Forelimb muscle (tissue), 1 donor: Measurements from ENCODE around the gene HOTAIR. TPM values are rescaled to one million over a fixed set of nuclear protein-coding genes. Genes with fewer than 3 reads are reported as not detected.
A peak's percentile ranks its signal among the peaks of the same experiment; 100 is the strongest.

Experiments
- DNase-seq: peaks from one replicate; pipeline ENCODE4 v3.0.0-alpha.2; 2013; ENCODE audit warnings: low read depth
- polyA plus RNA-seq: library from polyadenylated mRNA; unstranded; fragments of 120-200 nt; gene quantifications from one replicate; pipeline ENCODE4 v1.2.1, GENCODE V29; 2013; ENCODE audit not compliant: insufficient read length

The HOTAIR gene
- polyA plus RNA-seq, 1 donor: not detected

DNA sequence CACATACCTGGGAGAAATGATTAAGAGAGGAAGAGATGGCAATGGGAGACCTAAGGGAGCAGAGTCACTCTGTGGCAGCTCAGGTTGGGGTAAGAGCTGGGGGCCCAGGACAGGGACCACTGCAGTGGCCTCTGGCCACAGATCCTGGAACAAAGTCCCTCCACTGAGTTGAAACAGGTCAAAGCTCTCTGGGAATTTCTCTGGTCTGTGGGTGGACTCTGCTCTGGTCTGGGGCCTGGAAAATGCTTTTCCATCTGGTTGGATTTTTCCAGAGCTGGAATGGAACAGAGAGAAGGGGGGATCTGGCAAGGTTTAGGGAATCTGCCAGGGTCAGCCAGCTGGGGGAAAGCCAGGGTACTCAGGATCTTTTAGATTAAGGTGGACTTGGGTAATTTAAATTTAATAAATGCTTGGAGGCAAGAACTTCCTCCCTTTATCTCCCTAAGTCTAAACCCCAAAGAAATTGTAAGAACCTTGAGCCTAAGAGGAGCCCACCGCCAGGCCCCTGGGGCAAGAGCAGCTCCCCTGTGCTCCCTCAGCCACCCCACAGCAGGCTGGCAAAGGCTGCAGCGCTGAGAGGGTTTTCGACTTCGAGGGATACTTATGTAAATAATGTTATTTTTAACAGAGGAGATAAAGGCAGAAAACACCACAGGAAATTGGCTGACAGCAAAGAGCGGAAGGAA, 13.9 kb upstream of the HOTAIR start:
- DNase-seq: no peak

- no peak for DNase-seq
Observed at GRCh38 chr12:53987787-53988230, 13.1 kb upstream of the HOTAIR start.

DNA sequence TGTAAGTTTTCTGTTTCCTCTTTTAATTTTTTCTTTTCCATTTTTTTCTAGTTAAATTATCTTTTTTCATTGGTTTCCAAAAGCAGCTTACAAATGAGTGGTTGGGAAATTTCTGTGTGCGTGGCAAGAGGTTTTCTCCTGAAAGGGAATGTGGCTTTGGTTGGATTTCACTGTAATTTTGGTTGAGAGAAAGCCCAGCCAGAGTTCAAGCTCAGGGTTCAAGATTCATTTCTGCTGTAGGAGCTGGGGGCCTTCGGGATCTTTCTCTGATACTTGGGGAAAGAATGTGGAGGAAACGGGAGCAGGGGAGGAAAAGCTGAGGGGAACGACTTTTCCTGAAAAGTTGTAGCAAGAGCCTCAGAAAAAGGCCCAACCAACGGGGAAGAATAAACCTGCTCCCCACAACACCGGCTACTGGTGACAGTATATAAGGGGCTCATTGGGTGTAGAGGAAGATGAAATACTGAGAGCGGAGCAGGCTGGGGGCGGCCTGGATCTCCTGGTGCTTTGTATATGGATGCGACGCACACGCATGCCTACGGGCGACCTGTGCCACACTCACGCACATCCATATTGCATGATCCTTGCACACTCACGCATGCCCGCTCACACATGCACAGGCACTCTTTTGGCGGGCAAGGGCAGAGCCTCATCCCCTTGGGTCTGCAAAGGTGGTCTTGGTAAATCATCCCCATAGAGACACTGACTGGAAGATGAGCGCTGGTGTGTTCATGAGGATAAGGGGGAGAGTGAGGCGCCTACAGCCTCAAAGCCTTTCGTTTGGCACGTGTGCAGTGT, 12.1 kb upstream of the HOTAIR start:
- DNase-seq: no peak

DNA sequence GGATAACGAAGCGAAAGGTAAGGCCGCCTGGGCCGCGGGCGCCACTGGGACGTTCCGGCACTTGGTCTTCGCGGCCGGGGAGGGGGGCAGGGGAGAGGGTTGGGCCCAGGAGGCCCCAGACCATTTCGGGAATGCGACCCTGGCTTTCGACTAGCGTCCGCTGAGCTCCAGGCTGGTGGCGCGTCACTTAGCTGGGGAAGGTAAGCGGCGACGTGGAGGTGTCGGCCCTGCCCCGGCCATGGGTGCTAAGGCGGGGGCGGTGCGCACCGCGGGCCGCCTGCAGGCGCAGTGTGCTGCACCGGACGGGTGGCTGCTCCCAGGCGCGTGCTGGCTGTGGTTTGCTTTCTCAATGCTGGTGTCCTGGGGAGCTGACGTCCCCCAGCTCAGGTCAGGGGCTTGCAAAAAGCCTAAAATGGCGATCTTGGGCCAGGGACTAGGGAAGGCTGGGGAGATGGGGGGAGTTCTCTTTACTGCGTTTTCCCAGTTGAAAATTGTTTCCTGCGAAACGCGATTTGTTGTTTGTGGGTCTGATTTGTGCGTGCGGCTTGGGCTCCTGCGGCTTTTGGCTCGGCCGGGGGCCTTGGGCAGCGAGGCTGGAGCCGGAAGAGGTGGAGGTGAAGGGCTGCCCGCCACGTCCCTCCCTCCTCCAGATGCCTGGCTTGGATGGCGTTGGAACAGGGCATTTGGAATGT, 11.4 kb upstream of the HOTAIR start:
- DNase-seq: no peak

DNA sequence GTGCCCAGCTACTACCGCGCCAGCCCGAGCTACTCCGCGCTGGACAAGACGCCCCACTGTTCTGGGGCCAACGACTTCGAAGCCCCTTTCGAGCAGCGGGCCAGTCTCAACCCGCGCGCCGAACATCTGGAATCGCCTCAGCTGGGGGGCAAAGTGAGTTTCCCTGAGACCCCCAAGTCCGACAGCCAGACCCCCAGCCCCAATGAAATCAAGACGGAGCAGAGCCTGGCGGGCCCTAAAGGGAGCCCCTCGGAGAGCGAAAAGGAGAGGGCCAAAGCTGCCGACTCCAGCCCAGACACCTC, 10.9 kb upstream of the HOTAIR start:
- no peak for DNase-seq

DNA sequence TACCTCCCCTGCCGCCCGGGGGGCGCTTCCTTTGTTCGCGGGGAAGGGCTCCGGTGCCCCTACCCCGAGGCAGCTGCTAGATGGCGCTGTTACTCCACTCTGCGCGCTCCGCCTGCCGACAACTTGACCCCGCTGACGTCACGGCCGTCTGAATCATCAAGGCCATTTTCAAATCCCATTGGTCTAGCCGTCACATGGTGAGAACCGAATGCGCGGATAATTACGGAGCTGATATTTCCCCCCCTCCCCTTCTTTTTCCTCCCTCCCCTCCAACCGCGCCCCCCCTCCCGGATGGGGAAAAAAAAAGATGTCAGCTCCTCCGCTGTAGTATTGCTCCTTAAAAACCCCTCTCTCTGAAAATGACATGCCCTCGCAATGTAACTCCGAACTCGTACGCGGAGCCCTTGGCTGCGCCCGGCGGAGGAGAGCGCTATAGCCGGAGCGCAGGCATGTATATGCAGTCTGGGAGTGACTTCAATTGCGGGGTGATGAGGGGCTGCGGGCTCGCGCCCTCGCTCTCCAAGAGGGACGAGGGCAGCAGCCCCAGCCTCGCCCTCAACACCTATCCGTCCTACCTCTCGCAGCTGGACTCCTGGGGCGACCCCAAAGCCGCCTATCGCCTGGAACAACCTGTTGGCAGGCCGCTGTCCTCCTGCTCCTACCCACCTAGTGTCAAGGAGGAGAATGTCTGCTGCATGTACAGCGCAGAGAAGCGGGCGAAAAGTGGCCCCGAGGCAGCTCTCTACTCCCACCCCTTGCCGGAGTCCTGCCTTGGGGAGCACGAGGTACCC, 10.3 kb upstream of the HOTAIR start, which contains the start of gene HOXC10:
HOXC10 (plus strand) TSS at position 246 of the 791 bp plus-strand sequence; CDS start at position 360, 114 bp downstream.
- peak; percentile 57 for DNase-seq

- DNase-seq: no peak
Observed at GRCh38 chr12:53983950-53984572, 9.3 kb upstream of the HOTAIR start.

DNA sequence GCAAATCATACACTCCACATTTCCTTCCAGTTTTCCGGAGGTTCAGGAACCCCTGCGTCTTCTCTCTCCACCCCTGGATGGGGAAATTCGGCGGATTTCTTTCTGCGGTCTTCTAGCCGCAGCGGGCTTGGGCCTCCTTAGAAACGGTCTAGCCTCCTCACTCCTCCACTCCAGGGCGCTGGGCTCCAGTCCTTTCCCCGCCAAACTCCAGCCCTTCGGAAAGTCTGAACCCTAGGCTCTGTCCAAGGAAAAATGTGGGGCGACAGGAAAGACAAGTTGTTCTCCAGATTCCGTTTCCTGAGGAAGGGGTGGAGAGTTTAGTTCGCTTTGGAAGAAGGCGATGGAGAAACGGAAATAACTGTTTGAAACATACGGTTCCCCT, 8.8 kb upstream of the HOTAIR start:
- no peak for DNase-seq

- DNase-seq: no peak
Observed at GRCh38 chr12:53982648-53983567, 8.2 kb upstream of the HOTAIR start.

GRCh38 chr12:53981634-53982565, 7.1 kb upstream of the HOTAIR start:
- no peak for DNase-seq

- DNase-seq: no peak
Observed at GRCh38 chr12:53980802-53981496, 6.2 kb upstream of the HOTAIR start.

- no peak for DNase-seq
Observed at GRCh38 chr12:53980104-53980801, 5.5 kb upstream of the HOTAIR start.

DNA sequence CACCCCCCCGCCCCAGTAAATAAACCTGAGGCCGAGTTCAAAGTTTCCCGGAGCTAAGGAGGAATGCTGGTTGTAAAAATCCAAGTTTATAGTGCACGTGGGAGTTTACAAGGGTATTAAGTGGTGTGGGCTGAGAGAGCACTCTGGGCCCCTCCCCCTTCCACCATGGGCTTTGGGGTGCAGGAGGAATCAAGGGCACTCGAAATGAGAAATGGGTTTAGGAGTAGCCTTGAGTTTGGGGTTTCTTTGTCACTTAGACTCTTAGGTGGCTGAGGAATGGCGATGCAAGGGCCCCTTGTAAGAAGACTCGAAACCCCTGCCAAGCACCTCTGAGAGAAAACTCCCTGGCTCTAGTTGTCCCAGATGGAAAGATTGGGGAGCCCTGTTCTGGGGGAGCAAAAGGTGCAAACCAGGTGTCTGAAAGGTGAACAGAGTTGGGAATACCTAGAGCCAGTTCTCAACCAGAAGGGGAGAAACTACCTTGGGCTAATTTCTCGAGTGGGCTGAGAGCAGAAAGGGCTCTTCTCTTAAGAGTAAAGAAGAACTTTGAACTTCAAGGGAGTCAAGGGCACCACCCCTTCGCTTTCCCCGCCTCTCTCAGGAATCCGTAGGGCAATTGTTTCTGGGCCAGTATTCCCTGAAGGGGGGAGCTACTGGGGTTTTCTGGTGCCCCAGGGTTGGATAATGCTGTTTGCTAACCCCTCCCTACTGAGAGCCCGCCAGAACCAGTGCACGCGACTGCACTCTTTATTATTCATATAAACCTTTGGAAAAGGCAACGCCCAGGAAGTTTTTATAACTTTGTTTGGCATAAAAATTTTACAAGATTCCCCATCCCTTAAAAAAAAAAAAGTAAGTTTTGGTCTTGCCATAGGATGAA, 4.0 kb upstream of the HOTAIR start:
- DNase-seq: no peak

DNA sequence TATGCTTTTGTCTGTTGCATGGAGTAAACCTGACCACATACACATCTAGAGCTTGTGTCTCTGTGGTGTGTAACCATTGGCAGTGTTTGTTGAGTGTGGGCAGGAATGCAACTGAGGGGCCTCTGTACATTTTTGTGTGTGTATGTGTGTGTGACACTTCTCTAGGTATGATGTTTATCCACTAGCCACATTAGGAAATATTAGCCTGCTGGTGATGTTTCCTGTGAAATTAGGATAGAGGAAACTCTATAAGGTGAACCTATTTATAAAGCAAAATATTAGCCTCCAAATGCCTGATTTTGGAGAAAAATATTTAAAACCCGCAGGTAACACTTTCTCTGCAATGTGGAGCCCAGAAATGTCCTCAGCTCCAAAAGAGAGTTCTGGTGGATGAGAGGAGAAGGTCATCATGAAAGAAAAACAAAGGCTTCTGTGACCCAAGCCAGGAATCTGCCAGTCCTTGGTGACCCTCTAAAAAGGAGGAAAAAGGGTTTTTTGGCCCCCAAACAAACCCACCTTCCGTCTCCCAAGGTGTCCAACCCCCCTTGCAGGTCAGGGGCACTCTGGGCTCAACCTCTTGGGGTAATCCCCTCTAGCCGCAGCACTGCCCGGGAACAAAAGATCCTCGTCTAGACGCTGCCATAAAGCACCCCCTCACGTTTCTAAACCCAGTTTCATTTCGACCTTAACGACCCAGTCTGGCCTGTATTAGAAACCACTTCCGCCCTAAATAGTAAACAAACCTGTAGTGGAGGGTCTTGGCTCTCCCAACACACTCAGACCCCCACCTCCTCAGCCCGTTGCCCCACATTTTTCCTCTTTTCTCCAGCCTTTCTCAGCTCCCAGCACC, 3.1 kb upstream of the HOTAIR start:
- DNase-seq: no peak

- no peak for DNase-seq
Observed at GRCh38 chr12:53976823-53977595, 2.3 kb upstream of the HOTAIR start.
